ENCODE data around the gene CDC123.
A peak's percentile ranks its signal among the peaks of the same experiment; 100 is the strongest.

GRCh38 chr10:12208460-12208859 lies 12.5 kb downstream of the CDC123 start:
- TF ChIP-seq POLR2A (IDR thresholded peaks at IDR 0.05; ENCODE audit: low read length): peak; percentile 50
- TF ChIP-seq GATA1 (IDR thresholded peaks at IDR 0.05; ENCODE audit: low read depth, low read length): no peak
